Neural progenitor cell (in vitro differentiated cells): Measurements from ENCODE around the gene STRN3. TPM values are rescaled to one million over a fixed set of nuclear protein-coding genes. Genes with fewer than 3 reads are reported as not detected.

Experiments
- DNase-seq: peaks from one replicate; pipeline ENCODE4 v3.0.0-alpha.2; 2016; ENCODE audit warnings: low spot score
- H2AFZ ChIP-seq: fragments of 200-600 bp; sonication (generic); replicated peaks from 2 replicates; pipeline ENCODE4 v1.6.1; 2016; ENCODE audit warnings: antibody characterized with exemption
- H3F3A ChIP-seq: fragments of 200-600 bp; sonication (generic); 2 replicates; pipeline ENCODE4 v1.6.1; 2016; ENCODE audit warnings: antibody characterized with exemption, low read depth
- H3K27ac ChIP-seq: fragments of 200-600 bp; sonication (generic); 2 replicates; pipeline ENCODE4 v1.5.1; 2016; ENCODE audit warnings: mild to moderate bottlenecking
- H3K27me3 ChIP-seq: fragments of 200-600 bp; sonication (generic); 2 replicates; pipeline ENCODE4 v1.6.1; 2016; ENCODE audit warnings: mild to moderate bottlenecking, moderate library complexity
- H3K36me3 ChIP-seq: fragments of 200-600 bp; sonication (generic); 2 replicates; pipeline ENCODE4 v1.5.1; 2016
- H3K4me1 ChIP-seq: fragments of 200-600 bp; sonication (generic); 2 replicates; pipeline ENCODE4 v1.6.1; 2016; ENCODE audit warnings: mixed run types
- H3K4me2 ChIP-seq: fragments of 200-600 bp; sonication (generic); 2 replicates; pipeline ENCODE4 v1.6.1; 2016
- H3K4me3 ChIP-seq: fragments of 200-600 bp; sonication (generic); 2 replicates; pipeline ENCODE4 v1.5.1; 2016
- H3K79me2 ChIP-seq: fragments of 200-600 bp; sonication (generic); 2 replicates; pipeline ENCODE4 v1.6.1; 2016; ENCODE audit warnings: low read depth
- H3K9ac ChIP-seq: fragments of 200-600 bp; sonication (generic); 2 replicates; pipeline ENCODE4 v1.6.1; 2016
- H3K9me3 ChIP-seq: fragments of 200-600 bp; sonication (generic); 2 replicates; pipeline ENCODE4 v1.5.1; 2016; ENCODE audit warnings: low read depth
- H4K20me1 ChIP-seq: fragments of 200-600 bp; sonication (generic); 2 replicates; pipeline ENCODE4 v1.6.1; 2016; ENCODE audit warnings: low read depth
- H3K27ac Mint-ChIP-seq: 3 replicates; pipeline ENCODE4 v1.8.0; 2021; ENCODE audit warnings: mixed read lengths
- H3K27me3 Mint-ChIP-seq: 2 replicates; pipeline ENCODE4 v1.8.0; 2022; ENCODE audit warnings: low read depth, mild to moderate bottlenecking, inconsistent platforms, moderate library complexity, mixed read lengths; ENCODE audit not compliant: insufficient read depth
- H3K36me3 Mint-ChIP-seq: 3 replicates; pipeline ENCODE4 v1.8.0; 2021; ENCODE audit warnings: mixed read lengths
- H3K4me1 Mint-ChIP-seq: 3 replicates; pipeline ENCODE4 v1.8.0; 2021; ENCODE audit warnings: mixed read lengths
- H3K4me3 Mint-ChIP-seq: 3 replicates; pipeline ENCODE4 v1.8.0; 2021; ENCODE audit warnings: mild to moderate bottlenecking, moderate library complexity, mixed read lengths
- H3K9me3 Mint-ChIP-seq: 3 replicates; pipeline ENCODE4 v1.8.0; 2020; ENCODE audit warnings: mixed read lengths
- EZH2 ChIP-seq: fragments of 200-600 bp; sonication (generic); IDR thresholded peaks from 2 replicates; pipeline ENCODE4 v1.6.1; 2017; ENCODE audit warnings: antibody characterized with exemption, mild to moderate bottlenecking, moderate library complexity
- EZH2phosphoT487 ChIP-seq: fragments of 200-600 bp; sonication (generic); IDR thresholded peaks from 2 replicates; pipeline ENCODE4 v1.6.1; 2017; ENCODE audit warnings: antibody characterized with exemption
- total RNA-seq: library from RNA; depleted of rRNA; stranded (reverse); fragments of >200 nt; gene quantifications from 2 replicates; pipeline ENCODE4 v1.2.3, GENCODE V29; 2015; ENCODE audit warnings: low replicate concordance
- TF ChIP-seq, protein P1 (sequence below): fragments of 200-600 bp; sonication (generic); IDR thresholded peaks from 2 replicates; pipeline ENCODE4 v1.5.1; 2017; ENCODE audit warnings: antibody characterized with exemption, mild to moderate bottlenecking

STRN3 gene
- total RNA-seq, 1 donor from 2014 or later: 104 TPM

DNA sequence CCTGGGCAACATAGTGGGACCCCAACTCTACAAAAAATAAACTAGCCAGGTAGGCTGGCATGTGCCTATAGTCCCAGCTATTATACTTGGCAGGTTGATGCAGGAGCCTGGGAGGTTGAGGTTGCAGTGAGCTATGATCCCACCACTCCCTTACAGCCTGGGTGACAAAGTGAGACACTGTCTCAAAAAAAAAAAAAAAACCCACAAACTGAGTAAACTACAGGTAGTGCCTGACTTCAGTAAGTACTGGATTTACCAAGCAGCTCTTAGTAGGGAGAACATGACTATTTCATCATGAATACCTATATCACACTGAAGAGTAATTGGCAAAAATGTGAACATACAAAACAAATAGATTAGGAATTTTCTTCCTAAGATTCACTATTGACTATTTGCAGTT is 33.1 kb downstream of the STRN3 start:
- Histone ChIP-seq H3F3A (peaks cover 24% of the 10 kb centered on the region), H3K27me3 (no peaks in the 10 kb centered on the region), H3K9ac (no peak overlapping the region), H3K4me1 (peaks cover 26% of the 10 kb centered on the region), H3K9me3 (peaks cover 2% of the 10 kb centered on the region), H2AFZ (no peak overlapping the region), H3K36me3 (peaks cover 3% of the 10 kb centered on the region), H3K4me2 (no peak overlapping the region), H3K4me3 (no peak overlapping the region), H4K20me1 (peaks cover 98% of the 10 kb centered on the region), H3K27ac (no peak overlapping the region), H3K79me2 (peaks cover 100% of the 10 kb centered on the region)
- TF ChIP-seq EZH2phosphoT487: no peak
- no peak for TF ChIP-seq EZH2
- TF ChIP-seq, protein P1, sequence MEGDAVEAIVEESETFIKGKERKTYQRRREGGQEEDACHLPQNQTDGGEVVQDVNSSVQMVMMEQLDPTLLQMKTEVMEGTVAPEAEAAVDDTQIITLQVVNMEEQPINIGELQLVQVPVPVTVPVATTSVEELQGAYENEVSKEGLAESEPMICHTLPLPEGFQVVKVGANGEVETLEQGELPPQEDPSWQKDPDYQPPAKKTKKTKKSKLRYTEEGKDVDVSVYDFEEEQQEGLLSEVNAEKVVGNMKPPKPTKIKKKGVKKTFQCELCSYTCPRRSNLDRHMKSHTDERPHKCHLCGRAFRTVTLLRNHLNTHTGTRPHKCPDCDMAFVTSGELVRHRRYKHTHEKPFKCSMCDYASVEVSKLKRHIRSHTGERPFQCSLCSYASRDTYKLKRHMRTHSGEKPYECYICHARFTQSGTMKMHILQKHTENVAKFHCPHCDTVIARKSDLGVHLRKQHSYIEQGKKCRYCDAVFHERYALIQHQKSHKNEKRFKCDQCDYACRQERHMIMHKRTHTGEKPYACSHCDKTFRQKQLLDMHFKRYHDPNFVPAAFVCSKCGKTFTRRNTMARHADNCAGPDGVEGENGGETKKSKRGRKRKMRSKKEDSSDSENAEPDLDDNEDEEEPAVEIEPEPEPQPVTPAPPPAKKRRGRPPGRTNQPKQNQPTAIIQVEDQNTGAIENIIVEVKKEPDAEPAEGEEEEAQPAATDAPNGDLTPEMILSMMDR: no peak
- no peak for DNase-seq
- Mint-ChIP-seq H3K4me3 (no peak overlapping the region), H3K27ac (no peak overlapping the region), H3K9me3 (peaks cover 16% of the 10 kb centered on the region), H3K27me3 (no peaks in the 10 kb centered on the region), H3K36me3 (peaks cover 28% of the 10 kb centered on the region), H3K4me1 (peaks cover 23% of the 10 kb centered on the region)

DNA sequence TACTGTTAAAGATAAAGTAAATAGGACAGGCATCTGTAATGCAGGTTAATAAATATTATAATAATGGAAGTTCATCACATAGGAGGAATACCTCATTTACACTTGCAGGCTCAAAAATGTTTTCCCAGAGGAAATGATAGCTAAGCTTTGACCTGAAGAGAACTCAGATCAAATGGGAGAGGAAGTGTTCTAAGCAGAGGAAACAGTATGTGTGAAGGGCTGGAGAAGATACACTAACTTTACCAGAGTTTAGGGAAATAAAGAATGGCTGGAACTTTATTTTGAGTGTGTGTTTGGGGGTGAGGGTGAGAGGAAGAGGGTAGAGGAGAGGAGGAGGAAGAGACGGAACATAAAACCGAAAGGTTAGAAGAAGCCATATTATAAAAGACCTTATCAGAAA is 34.8 kb downstream of the STRN3 start:
- Histone ChIP-seq H3K4me3 (no peak overlapping the region), H3F3A (peaks cover 7% of the 10 kb centered on the region), H3K36me3 (no peaks in the 10 kb centered on the region), H3K27ac (no peak overlapping the region), H3K4me1 (peaks cover 14% of the 10 kb centered on the region), H3K9ac (no peak overlapping the region), H2AFZ (no peak overlapping the region), H4K20me1 (peaks cover 91% of the 10 kb centered on the region), H3K4me2 (no peak overlapping the region), H3K79me2 (peaks cover 100% of the 10 kb centered on the region), H3K9me3 (no peaks in the 10 kb centered on the region), H3K27me3 (no peaks in the 10 kb centered on the region)
- Mint-ChIP-seq H3K4me1 (peaks cover 12% of the 10 kb centered on the region), H3K4me3 (no peak overlapping the region), H3K36me3 (peaks cover 20% of the 10 kb centered on the region), H3K27ac (no peak overlapping the region), H3K9me3 (peaks cover 8% of the 10 kb centered on the region), H3K27me3 (no peaks in the 10 kb centered on the region)
- DNase-seq: no peak
- TF ChIP-seq EZH2phosphoT487 (no peak), EZH2 (no peak)
- TF ChIP-seq, protein P1: no peak

DNA sequence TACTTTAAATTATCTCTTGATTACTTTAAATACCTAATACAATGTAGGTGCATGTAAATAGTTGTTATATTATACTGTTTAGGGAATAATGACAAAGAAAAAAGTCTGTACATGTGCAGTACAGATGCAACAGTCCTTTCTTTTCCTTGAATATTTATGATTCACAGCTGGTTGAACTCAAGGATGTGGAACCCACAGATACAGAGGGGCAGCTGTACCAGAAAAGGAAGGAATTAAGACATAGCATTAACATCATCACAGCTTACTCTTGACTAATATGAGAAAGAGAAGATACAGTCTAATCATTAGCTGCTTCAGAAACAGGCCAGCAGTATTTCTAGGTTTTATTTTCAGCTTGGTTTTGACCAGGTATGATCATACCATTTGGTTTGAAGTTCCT is 35.4 kb downstream of the STRN3 start:
- H3F3A ChIP-seq: peaks cover under 1% of the 10 kb centered on the region
- H2AFZ ChIP-seq: no peak overlapping the region
- no peak overlapping the region for H3K27ac ChIP-seq
- no peak overlapping the region for H3K9ac ChIP-seq
- peaks cover 8% of the 10 kb centered on the region for H3K4me1 ChIP-seq
- Mint-ChIP-seq H3K27ac (no peak overlapping the region), H3K4me3 (no peak overlapping the region), H3K27me3 (no peaks in the 10 kb centered on the region), H3K9me3 (peaks cover 9% of the 10 kb centered on the region), H3K4me1 (peaks cover 8% of the 10 kb centered on the region), H3K36me3 (peaks cover 26% of the 10 kb centered on the region)
- H4K20me1 ChIP-seq: peaks cover 91% of the 10 kb centered on the region
- no peak overlapping the region for H3K4me2 ChIP-seq
- H3K36me3 ChIP-seq: no peaks in the 10 kb centered on the region
- H3K4me3 ChIP-seq: no peak overlapping the region
- DNase-seq: no peak
- TF ChIP-seq EZH2phosphoT487 (no peak), EZH2 (no peak)
- TF ChIP-seq, protein P1: no peak
- no peaks in the 10 kb centered on the region for H3K9me3 ChIP-seq
- H3K27me3 ChIP-seq: no peaks in the 10 kb centered on the region
- peaks cover 100% of the 10 kb centered on the region for H3K79me2 ChIP-seq

DNA sequence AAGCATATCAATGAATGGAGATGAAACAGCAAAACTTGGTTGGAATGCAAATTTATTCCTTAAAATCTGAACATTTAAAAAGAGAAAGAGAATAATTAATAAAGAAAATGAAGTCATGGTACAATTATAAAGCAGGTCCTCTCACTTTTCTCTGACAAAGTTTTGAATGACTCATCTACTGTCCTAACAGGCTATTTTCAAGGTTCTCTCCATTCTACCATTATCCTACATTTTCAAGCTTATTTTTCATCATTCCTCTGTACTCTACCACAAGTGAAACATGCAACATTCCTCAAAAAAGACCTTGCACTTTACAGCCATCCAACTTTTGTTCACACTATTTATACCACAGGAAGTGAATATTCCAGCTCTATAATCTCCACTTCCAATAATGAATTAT is 37.7 kb downstream of the STRN3 start:
- Histone ChIP-seq H3K4me1 (no peaks in the 10 kb centered on the region), H3K36me3 (no peaks in the 10 kb centered on the region), H3F3A (no peaks in the 10 kb centered on the region), H3K27ac (no peak overlapping the region), H3K9me3 (no peaks in the 10 kb centered on the region), H3K9ac (no peak overlapping the region), H4K20me1 (peaks cover 78% of the 10 kb centered on the region), H3K4me3 (no peak overlapping the region), H3K4me2 (no peak overlapping the region), H3K27me3 (no peaks in the 10 kb centered on the region), H2AFZ (no peak overlapping the region), H3K79me2 (peaks cover 100% of the 10 kb centered on the region)
- Mint-ChIP-seq H3K27me3 (no peaks in the 10 kb centered on the region), H3K4me3 (no peak overlapping the region), H3K27ac (no peak overlapping the region), H3K36me3 (peaks cover 24% of the 10 kb centered on the region), H3K4me1 (no peaks in the 10 kb centered on the region), H3K9me3 (peaks cover 10% of the 10 kb centered on the region)
- no peak for TF ChIP-seq EZH2phosphoT487
- no peak for TF ChIP-seq EZH2
- TF ChIP-seq, protein P1: no peak
- no peak for DNase-seq
